Measurements from ENCODE around the gene CDK17.
A peak's percentile ranks its signal among the peaks of the same experiment; 100 is the strongest.
"Not testable (repeated sequence)": the region's sequence is repeated elsewhere in the genome, so short reads cannot be mapped to it uniquely, and the experiment has no call there.

The CDK17 gene

DNA sequence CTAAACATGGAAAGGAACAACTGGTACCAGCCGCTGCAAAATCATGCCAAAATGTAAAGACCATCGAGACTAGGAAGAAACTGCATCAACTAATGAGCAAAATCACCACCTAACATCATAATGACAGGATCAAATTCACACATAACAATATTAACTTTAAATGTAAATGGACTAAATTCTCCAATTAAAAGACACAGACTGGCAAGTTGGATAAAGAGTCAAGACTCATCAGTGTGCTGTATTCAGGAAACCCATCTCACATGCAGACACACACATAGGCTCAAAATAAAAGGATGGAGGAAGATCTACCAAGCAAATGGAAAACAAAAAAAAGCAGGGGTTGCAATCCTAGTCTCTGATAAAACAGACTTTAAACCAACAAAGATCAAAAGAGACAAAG lies 82.4 kb downstream of the CDK17 start:
- not testable (repeated sequence) for DNase-seq (ENCODE audit: low read depth in 2 of 2)

DNA sequence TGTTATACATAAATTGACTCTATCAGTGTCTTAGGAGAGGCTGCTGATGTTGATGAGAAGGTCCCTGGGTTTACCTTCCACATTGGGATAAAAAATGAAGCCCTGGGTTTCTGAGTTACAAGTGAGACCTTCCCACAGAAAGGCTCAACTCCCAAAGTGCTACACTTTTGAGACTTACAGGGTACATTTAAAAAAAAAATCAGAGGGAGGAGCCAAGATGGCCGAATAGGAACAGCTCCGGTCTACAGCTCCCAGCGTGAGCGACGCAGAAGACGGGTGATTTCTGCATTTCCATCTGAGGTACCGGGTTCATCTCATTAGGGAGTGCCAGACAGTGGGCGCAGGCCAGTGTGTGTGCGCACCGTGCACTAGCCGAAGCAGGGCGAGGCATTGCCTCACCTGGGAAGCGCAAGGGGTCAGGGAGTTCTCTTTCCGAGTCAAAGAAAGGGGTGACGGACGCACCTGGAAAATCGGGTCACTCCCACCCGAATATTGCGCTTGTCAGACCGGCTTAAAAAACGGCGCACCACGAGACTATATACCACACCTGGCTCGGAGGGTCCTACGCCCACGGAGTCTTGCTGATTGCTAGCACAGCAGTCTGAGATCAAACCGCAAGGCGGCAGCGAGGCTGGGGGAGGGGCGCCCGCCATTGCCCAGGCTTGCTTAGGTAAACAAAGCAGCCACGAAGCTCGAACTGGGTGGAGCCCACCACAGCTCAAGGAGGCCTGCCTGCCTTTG lies 84.3 kb downstream of the CDK17 start:
- DNase-seq (ENCODE audit: low read depth in 2 of 2) = not testable (repeated sequence)

DNA sequence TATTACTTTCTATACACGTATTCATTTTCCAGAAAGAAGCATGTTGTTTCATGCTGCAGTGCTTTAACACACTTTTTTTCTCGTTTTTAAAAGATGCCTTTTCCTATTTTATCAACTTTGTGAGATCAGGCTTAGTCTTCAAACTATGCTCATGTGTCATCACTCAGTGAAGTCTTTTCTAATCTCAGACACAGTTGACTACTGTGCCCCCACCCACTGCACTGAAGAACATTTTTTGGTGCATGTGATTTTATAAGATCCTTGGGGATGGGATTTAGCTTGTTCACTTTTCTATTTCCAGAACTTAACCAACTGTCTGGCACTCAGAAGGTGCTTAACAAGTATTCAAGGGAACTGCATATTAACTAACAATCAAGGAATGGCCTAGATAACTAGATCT lies 85.5 kb downstream of the CDK17 start:
- DNase-seq (ENCODE audit: low read depth in 2 of 2) = no peak

DNA sequence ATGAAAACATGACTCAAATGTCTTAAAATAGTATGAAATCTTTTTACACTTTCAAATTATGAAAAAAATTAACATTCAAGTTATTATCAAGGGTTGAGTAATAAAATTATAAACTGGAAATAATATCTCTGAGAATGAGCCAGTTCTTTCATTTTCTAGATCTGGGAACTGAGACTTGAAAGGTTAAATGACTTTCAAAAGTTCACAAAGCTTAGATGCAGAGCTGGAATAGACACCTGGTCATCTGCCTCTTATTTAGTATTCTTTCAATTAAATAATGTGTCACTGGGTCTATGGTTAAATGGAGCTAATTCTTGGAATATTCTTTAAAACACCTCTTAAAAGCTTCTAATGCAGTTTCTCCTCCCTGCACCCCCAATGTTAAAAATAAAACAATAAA lies 86.6 kb downstream of the CDK17 start:
- no peak for DNase-seq (ENCODE audit: low read depth in 2 of 2)

DNA sequence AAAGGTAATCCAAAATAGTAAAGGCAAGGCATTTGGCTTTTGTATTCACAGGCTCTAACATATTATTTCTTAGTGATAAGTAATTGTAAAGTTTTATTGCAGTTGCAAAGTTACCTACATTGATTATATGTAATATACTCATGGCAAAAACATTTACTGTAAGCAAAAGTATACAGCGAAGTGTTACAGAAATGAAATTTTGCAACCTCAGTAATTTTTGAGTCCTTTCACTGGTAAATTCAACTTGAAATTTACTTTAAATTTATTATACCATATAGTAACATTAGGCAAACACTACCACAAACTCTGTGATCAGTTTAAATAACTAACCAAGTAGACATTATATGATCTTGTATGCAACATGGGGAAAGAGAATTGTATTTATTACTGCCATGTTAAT lies 89.0 kb downstream of the CDK17 start:
- DNase-seq (ENCODE audit: low read depth in 2 of 2) = no peak

DNA sequence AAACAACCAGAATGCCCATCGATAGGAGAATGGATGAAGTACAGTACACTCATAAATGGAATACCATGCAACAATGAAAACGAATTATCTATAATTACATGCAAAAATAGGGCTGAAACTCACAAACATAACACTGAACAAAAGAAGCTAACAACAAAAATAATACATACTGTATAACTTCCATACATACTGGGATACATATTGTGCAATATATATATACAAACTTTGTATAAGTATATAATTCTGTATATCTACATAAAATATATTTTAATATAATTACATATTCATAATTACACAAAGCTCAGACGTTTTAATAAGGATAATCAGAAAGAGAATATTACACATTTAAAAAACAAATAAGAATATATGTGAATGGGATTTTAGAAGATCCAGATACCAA lies 90.2 kb downstream of the CDK17 start:
- no peak for DNase-seq (ENCODE audit: low read depth in 2 of 2)

DNA sequence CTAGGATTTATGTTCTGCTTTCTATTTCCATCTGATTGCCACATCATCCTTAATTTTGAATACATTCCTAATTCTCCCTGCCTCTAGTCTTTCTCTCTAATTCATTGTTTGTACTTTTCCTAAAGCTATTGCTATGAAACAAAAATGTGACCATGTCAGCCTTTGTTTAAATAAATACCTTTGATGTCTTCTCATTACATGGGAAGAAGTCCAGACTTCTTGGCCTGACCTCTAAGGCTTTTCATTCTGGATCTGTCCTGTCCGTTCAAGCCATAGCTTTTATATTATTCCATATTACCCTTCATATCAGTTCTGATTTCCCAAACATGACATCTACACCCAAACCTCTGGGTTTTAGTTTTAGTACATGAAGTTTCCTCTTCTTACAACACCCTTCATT lies 91.4 kb downstream of the CDK17 start:
- DNase-seq (ENCODE audit: low read depth in 2 of 2) = no peak

DNA sequence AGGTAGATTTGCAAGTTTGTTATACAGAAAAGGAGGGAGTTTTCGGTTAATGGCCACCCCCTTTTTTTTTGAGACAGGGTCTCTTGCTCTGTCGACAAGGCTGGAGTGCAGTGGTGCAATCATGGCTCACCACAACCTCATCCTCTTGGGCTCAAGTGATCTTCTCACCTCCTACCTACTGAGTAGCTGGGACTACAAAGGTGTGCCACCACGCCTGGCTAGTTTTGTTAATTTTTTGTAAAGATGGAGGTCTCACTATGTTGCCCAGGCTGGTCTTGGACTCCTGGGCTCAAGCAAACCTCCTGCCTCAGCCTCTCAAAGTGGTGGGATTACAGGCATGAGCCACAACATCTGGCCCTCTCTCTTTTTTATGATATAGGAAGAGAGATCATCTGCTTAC lies 94.6 kb downstream of the CDK17 start:
- no peak for DNase-seq (ENCODE audit: low read depth in 2 of 2)

DNA sequence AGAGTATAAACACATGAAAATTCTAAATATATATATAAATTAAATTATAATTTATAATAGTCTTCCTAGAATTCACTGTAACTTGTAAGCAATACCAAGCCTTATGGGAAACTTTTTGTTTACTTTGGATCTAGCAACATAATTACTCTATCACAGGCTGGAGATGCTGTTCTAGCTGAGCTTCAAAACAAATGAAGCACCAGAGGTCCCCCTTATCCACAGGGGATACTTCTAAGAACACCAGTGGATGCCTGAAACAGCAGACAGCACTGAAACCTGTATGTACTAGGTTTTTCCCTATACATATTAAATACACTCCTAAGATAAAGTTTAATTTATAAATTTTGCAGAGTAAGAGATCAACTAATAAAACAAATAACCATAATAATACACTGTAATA lies 96.6 kb downstream of the CDK17 start:
- DNase-seq (ENCODE audit: low read depth in 2 of 2) = no peak

DNA sequence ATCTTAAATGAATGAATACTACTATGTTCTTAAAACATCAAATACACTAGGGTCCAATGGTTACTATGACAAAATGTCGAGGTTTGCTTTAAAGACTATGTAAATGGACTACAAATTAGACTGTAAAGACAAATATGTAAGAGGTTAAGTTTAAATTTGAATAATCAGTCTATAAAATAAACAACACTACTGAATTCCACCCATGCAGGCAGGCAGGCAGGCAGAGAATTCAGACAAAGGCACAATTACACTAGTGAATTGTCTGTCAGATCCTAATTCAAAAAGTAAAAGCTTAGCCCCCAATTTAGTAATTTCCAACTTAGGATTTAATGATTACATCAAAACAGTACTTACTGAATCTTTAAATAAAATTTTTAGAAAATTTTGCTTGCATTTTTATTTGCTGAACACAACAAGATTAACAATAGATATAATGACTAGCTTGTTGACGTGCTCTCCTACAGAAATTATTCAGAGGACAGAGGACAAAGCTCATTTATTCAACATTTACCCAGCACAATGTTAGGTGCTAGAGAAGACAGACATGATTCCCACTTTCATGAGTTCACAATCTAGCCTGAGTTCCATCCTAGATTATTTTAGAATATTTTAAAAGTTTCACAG lies 97.4 kb downstream of the CDK17 start:
- no peak for DNase-seq (ENCODE audit: low read depth in 2 of 2)

DNA sequence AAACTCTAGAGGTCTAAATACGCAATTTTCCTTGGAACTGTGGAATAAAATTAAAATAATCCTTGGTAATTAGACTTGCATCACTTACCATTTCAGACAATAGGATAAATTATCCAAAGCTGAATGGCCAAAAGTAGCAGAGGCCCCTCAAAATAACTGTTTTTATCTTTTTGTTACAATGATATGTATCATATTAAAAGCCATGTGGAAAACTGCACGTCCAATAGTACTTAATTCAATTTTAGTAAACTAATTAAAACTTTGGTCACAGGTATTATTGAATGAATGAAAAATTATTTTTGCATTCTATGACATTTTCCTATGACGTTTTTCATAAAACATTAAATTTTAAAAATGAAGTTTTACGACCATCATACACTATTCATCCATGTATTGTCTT lies 98.5 kb downstream of the CDK17 start:
- no peak for DNase-seq (ENCODE audit: low read depth in 2 of 2)

DNA sequence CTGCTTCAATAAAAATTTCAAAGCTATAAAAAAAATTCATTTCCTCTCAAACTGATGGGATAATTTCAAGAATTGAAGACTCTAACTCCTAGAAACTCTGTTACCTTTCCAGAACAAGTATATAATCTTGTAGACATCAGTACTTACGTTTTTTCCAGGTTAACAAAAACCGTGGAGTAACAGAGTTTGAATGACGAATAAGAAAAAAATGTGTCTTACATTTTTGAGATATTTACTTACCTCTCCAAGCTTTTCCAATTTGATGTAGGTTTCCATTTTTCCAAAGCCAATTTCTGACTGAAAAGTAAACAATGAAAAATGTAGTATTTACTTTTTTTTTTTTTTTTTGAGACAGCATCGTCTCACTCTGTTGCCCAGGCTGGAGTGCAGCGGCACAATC lies 100.2 kb downstream of the CDK17 start:
- no peak for DNase-seq (ENCODE audit: low read depth in 2 of 2)

DNA sequence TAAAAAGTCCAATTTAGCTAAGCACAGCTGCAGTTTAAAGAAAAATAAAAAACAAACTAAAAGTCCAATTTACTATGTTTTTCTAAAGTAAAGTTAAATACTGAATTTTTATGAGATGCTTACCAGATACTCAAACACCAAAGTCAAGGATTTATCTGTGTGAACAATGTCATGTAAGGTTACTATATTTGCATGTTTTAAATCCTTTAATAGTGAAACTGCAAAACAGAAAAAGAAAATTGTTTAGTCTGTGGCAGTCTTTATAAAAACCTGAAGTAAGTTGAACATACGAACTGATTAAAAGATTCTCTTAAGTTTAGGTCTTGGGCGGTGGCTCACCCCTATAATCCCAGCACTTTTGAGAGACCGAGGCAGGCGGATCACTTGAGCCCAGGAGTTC lies 102.7 kb downstream of the CDK17 start:
- DNase-seq (ENCODE audit: low read depth in 2 of 2) = no peak

DNA sequence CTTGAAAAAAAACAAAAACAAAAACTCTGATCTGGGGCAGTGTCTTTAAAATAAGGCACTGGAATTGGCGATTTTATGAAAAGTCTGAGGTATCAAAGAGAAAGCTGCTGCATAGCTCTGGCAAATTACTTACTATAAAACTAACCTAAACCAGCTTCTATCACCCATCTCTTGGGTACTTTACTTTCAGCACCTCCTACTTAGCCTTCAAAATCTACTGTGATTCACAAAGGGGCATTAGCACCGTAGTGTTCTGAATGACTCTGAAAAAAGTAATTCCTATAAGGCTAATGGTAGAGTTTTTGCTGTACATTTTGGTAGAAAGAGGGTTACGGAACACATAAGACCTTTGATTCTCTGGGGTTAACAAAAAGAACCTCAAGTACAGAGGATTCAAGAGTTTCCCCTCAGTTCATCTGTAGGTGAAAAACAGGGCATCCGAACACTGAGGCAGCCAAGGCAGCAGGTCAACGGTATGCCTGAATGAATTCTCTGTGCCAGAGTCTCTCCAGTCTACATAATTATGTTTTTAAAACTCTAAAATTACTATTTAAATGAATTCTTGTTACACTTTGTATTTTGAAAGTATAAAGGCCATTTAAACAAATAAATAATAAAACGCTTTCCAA lies 104.6 kb downstream of the CDK17 start:
- no peak for DNase-seq (ENCODE audit: low read depth in 2 of 2)

DNA sequence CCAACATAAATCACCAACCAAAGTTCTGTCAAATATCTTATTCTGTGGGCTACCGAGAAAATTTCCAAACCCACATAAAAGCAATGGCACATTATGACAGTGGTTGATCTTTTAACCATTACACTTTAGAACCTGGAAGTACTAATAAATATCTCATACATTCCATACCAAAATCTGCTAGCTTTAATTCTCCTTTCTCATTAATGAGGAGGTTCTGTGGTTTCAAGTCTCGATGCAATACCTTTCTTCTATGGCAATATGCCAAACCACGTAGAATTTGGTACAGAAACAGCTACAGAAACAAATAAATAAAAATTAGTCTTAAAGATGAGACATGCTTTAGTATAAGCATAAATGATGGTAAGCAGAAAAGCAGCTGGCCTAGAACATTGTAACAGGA lies 105.4 kb downstream of the CDK17 start:
- peak; percentile 58 to 65 for DNase-seq (ENCODE audit: low read depth in 2 of 2)

DNA sequence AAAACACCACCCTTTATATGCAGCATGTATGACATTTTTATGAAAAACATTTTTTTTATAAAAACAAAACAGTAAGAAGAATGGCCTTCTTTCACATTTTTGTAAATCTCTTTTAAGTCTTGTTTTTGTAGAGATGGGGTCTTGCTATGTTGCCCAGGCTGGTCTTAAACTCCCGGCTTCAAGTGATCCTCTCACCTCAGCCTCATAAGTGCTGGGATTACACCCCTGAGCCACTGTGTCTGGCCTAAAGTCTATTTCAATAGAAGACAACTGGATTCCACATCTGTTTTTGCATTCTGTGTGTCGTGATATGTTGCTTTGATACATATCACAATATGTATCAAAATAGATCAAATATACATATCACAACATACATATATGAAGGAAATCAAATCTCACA lies 107.1 kb downstream of the CDK17 start:
- no peak for DNase-seq (ENCODE audit: low read depth in 2 of 2)

DNA sequence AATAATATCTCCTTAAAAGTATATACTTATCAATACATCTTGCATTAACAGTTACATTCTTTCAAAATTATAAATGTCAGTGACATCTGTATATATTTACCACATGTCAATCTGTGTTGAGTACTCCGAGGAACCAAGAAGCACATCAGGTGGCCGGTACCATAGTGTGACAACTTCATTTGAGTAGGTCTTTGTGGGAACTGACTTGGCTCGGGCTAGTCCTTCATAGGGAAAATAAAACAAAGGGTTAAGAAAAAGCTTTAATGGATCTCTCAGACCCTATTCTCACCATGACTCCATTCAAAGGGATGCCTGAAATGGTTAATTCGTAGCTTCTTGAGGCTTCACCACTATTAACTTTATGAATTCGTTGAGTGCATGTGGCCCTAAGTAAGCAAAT lies 111.2 kb downstream of the CDK17 start:
- DNase-seq (ENCODE audit: low read depth in 2 of 2) = no peak

DNA sequence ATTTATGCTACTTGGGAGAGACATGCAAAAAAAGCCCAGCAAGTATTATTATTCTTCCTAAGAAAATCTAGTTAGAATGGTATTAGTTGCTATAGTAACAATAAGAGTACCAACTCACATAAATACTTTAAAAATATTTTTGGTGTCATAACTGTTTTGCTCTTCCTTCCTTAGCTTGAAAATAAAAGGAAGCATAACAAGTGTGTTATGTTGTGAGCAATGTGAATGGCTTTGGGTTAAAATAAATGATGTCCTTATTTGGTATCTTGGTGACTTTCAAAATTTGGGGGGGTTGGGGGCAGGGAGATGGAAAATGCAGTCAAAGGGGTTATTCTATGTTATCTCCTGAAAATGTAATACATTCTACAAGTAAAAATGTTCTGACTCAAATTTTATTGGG lies 115.1 kb downstream of the CDK17 start:
- DNase-seq (ENCODE audit: low read depth in 2 of 2) = no peak

DNA sequence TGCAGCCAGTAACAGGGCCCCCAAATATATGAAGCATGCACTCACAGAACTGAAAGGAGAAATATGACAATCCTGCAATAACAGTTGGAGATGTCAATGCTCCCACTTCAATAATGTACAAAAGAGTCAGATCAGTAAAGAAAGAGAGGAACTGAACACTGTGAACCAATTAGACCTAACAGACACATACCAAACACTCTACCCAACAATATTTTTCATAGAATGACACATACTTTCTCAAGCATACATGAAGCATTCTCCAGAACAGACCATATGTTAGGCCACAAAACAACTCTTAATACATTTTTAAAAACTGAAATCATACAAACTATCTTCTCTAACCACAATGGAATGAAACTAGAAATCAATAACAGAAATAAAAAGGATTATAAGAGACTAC lies 125.9 kb downstream of the CDK17 start:
- peak; percentile 72 to 79 for DNase-seq (ENCODE audit: low read depth in 2 of 2)

DNA sequence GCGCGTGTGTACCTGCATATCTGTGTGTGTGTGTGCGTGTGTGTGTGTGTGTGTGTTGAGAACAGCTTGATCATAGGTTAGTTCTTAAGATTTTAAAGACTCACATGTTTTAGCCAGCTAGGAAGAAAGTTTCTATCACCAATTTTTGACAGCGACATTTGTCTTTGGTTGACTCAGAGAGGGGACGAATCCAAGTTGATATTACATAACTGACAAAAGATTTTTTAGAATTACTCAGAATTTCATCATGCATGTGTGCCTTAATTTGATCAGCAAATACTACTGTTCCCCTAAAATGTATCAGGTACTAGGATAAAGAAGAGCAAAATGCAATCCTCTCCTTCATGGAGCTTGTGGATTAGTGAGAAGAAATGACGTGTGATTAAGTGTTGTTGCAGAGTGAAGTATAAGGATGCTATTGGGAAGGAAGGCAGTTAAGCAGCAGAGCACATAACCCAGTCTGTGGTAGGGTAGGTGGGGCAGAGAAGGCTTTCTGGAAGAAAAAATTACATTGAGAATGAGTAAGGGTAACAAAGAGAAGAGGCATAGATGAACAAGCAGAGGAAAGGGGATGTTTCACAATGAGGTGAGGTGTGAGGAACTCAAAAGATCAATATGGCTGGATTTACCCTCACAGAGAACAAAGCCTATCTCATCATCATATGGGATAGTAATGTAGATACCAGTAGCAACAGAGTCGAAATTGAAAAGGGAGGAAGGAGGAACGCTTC lies 128.6 kb downstream of the CDK17 start:
- DNase-seq (ENCODE audit: low read depth in 2 of 2) = no peak

DNA sequence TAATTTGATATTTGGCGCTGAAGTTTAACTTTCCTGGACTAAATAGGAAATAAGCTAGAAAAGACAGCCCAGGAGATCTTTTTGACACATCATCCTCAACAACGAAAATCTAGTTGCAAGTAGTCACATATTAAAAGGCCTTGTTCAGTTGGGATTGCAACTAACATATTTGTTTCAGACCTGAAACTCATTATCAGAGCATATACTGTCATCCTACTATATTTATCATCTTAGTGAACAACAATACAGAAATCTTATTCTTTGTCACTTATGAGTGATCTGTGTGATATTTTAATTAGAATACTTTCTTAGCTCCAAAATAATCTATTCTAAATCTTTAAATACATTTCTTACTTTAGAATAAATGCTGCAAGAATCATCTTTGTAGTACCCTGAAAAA lies 134.0 kb downstream of the CDK17 start:
- DNase-seq (ENCODE audit: low read depth in 2 of 2) = no peak

DNA sequence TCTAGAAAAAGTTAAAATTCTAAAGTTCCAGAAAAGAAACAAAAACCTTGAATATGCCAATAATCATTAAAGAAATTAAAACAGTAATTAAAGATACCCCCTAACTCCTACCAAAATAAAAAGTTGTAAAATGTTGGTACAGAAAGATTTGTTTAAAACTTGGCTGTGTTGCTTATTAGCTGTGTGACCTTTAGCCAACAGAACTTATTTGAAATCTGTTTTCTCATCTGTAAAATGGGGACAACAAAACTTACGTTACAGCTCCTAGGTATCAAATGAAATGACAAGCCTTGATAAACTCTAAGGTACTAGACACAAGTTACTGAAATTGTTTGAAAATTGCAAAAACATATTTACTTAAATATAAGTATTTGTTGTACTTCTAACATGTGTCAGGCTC lies 134.4 kb downstream of the CDK17 start:
- DNase-seq (ENCODE audit: low read depth in 2 of 2) = no peak

DNA sequence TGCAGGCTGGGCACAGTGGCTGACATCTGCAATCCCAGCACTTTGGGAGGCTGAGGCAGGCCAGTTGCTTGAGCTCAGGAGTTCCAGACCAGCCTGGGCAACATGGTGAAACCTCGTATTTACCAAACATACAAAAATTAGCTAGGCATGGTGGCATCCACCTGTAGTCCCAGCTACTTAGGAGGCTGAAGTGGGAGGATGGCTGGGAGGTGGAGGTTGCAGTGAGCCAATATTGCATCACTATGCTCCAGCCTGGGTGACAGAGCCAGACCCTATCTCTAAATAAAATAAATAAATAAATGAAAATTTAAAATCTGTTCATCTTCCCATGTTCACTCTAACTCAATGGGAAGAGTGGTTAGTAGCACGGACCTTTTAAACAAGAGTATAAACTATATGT lies 134.8 kb downstream of the CDK17 start:
- DNase-seq (ENCODE audit: low read depth in 2 of 2) = no peak
